Stimulated activated CD4-positive, alpha-beta T cell treated with anti-CD3 and anti-CD28 coated beads, Interleukin-1b, Interleukin-23, amount 100 ng/mL, for 4 hours (primary cell): ENCODE measurements around the gene NKAIN2.
"Not testable (repeated sequence)": the region's sequence is repeated elsewhere in the genome, so short reads cannot be mapped to it uniquely, and the experiment has no call there.

Experiments used
- DNase-seq, 2 donors: peaks; one replicate each; pipeline ENCODE4 v3.0.0-alpha.2; 2020; ENCODE audit warnings: low read depth in 2 of 2

The NKAIN2 gene

DNA sequence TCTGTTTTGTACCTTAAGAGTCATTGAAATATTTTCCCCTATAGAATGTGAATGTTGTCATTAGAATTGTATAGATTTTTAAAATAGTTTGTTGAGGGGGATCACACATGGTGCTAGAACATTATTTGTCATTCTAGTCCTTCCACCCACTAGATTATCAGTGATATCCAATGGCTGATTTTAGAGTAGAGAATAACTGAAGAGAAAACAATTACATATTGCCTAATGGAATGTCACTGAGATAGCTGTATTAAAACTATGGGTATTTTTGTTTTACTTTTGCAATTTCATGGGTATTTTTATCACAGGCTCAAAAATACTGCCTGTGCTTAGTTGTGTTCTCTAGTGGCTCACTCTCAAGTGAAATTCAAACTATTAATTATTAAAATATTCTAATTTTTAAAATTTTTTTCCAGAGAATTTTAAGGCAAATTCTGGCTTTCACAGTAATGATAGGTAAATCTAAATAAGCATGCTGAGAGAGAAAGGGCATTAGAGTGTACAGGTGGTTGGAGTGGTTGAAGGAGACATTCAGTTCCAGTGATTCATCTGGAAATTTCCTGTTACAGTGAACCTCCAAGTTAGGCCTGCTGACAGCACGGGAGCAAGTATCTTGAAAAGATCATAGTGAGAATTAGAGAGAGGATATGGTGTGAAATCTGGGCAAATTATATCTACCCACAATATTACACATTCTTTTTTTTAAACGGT, 399.6 kb downstream of the NKAIN2 start:
- no peak for DNase-seq

DNA sequence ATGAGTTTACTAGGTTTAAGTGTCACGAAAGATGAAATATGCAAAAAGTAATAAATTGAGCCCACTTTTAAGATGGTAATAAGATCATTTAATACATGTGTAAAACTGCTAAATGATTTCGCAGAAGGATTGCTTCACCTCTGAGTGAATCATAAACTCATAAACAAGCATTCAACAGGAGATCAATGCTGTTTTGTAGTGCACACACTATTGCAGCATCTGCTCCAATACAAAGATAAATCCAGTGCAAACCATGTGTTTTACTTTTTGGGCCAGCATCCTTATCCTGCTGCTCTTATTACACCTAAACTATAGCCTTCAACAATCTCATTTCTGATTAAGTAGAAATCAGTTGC, 400.1 kb downstream of the NKAIN2 start:
- DNase-seq, result no peak

DNA sequence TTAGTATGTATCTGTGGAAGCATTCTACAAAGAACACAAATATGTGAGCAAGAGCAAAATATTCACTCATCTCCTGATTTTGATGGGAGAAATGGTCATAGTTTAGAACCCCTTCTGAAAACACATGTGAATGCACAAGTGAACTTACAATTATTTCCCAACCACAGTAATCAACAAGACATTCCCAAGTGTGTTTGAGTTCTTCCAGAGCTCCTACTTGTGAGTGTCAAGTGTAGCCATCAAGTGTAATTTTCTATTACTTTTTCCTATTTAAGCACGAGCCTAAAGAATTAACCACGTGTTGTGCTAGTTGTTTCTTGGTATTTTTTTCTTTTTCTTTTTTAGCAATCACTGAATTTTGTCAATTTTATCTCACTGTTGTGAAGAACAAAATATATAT, 402.3 kb downstream of the NKAIN2 start:
- DNase-seq, result no peak

DNA sequence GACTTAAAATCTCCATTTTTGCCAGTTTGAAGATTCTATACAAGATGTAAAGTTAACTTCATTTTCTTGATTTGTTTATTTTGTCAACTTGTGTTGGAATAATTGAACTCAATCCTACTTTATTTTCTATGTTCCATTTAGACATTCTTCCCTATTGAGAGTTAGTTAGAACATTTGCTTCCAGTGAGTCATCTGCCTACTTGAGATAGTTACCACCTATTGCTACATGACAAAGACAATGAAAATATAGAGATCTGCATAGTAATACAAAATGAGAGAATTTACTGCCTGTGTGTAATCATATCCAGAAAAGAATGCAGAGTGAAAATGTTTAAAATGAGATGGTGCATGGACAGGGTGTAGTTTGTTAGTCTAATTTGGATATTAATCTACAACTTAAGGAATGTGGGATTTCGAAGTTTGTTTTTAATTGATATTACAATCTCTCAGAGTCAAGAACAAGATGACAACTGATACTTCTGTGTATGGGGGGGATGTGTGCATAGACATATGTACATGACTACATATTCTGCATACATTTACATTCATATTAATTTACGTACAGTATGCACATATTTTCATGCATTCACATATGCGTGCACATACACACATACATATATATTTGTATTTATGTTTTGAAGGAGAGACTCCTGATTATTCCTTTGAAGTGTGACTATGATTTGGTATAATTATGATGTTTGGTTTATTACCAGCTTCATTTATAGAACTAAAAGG, 420.1 kb downstream of the NKAIN2 start:
- no peak for DNase-seq

GRCh38 chr6:124226396-124226795, 422.7 kb downstream of the NKAIN2 start:
- no peak for DNase-seq

DNA sequence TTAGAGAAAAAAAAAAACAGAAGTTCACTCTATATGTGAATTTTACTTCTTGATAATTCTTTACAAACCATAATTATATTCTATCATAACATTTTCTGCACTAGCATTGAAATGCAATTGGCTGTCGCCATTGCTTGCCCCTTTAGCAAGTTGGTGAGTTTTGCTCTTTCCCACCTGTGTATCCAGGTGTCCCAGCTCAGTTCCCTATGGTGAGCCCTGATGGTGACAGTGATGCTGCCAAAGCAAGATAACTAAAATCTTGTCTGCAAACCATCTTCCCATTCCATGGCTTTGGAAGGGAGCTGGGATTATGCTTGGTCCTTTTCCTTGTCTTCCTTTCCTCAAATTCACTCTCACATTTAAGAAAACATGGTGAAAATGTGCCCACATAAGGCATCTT, 429.6 kb downstream of the NKAIN2 start:
- DNase-seq, result no peak

DNA sequence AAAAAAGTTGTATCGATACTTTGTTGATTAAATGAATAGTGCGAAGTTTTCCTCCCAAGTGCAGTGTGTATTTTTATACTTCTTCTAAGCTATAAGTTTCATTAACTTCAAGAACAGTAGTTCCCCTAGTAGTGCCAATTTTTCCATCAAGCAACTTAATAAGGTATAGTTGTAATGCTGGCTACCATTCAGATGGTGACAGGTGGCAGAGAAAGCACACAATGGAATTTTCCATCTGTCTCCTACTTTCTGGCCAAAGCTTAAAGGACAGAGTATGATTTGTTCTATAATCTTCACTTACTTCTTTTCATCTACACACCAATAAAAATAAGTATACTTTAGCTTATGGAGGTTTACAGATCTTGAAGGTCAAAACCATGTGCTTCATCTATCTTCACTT, 431.1 kb downstream of the NKAIN2 start:
- no peak for DNase-seq

GRCh38 chr6:124237911-124238310, 434.2 kb downstream of the NKAIN2 start:
- DNase-seq, result no peak

DNA sequence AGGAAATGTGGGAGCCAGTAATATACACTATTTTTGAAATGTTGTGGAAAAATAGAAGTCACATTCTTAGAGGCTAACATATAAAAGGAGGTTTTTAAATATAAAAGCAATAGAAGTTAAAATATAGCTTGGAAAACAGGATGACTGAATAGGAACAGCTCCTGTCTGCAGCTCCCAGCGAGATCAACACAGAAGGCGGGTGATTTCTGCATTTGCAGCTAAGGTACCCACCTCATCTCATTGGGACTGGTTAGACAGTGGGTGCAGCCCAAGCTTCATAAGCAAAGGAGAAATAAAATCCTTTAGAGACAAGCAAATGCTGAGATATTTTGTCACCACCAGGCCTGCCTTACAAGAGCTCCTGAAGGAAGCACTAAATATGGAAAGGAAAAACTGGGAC, 434.7 kb downstream of the NKAIN2 start:
- not testable (repeated sequence) for DNase-seq

GRCh38 chr6:124254941-124255685, 451.4 kb downstream of the NKAIN2 start:
- DNase-seq, result no peak

- no peak for DNase-seq
Measured at GRCh38 chr6:124260337-124260736, 456.7 kb downstream of the NKAIN2 start.

DNA sequence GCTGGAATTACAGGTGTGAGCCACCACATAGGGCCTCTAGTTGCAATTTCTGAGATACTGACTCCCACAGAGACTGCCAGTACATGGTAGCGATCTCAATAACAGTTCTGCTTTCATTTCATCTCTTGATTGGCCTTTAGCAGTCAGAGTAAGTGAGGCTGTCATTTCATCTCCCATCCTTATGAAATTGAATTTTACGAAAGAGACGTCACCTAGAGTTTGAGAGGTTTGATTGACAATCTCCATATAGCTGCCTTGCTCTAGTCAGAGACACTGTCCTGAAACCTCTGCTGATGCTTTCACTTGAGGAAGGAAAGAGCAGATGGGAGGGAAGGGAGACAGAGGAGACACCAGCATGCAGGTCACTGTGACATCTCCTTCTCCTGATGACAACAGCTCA, 466.1 kb downstream of the NKAIN2 start:
- DNase-seq, result no peak

- DNase-seq, result no peak
Measured at GRCh38 chr6:124273701-124274100, 470.0 kb downstream of the NKAIN2 start.

DNA sequence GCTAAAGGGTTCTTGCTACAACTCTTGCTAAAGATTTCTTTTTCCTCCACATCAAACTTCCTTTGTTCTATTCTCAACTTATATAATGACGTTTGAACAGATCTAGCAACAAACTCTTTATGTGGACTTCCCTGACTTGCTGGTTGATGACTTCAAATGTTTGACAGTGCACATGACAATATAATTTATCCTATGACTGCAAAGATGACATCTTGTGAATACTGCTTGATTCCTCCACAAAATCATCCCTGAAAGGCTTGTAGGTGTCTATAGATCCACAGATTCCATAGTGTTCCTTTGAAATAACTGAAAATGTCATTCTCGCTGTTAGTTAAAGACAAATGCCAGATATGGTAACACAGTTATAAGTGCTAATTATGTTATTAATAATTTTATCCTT, 478.9 kb downstream of the NKAIN2 start:
- DNase-seq, result no peak

GRCh38 chr6:124283486-124283885, 479.8 kb downstream of the NKAIN2 start:
- no peak for DNase-seq

GRCh38 chr6:124285146-124285545, 481.5 kb downstream of the NKAIN2 start:
- no peak for DNase-seq

GRCh38 chr6:124294574-124295200, 491.0 kb downstream of the NKAIN2 start:
- DNase-seq, result no peak

DNA sequence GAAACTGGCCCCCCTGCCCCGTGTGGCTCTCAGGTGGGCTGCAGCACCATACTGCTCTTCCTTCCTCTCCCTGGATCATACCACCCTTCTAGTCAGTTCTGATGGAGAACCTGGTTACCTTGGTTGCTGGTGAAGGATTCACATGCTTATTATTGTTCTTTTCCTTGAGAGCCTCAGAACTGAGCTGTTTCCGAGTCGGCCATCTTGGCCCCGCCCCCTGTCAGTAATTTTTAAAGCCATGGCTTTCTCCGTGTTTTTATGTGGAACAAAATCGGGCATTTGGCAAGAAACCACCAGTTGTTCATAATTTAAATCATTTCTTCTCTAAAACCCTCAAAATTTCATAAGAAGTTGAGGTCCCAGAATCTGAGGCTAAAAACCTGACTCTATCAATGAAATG, 493.8 kb downstream of the NKAIN2 start:
- no peak for DNase-seq

DNA sequence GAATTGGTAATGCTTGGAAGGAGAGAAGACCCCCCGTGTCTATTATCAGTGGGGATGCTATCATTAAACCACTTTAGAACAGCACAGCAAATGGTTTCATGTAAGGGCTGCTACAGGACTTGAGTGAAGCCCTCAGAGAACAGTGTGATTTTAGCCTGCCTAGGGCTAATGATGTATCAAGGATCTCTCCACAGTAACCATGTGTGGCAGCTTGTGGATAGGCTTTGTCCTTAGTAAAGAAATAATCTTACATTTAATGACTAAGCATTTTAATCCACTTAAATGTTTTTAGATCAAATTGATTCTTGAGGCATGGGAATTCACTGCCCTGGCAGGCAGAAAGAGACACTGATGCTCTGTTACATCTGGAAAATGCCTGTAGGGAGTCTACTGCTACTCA, 495.1 kb downstream of the NKAIN2 start:
- no peak for DNase-seq

GRCh38 chr6:124300907-124301306, 497.2 kb downstream of the NKAIN2 start:
- DNase-seq, result not testable (repeated sequence)

DNA sequence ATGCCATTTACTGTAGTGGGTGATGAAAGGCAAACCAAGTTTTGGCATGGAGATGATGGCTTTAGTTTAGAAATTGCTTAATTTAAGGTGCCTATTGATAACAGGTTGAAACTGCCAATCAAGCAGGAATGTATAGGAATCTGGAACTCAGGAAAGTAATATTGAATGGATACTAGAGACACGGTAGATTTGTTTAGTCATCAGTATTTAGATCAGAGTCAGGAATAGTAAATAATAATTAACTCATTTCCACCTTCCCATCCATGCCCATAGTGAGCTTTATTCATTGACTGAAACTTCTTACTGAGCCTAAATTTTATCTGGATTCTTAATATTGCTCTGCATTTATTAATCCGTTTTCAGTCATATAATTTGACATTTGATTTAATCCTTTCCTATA, 500.3 kb downstream of the NKAIN2 start:
- no peak for DNase-seq

- DNase-seq, result no peak
Measured at GRCh38 chr6:124310139-124310538, 506.5 kb downstream of the NKAIN2 start.
